PC-3 (cell line): ENCODE results near the gene KRT5. TPM values are rescaled to one million over a fixed set of nuclear protein-coding genes. Genes with fewer than 3 reads are reported as not detected.

Source experiments
- ATAC-seq: fragments of 200-7000 bp; cut with Tn5 transposase; 2 replicates; pipeline ENCODE4 v1.9.1; 2020; ENCODE audit warnings: mild to moderate bottlenecking, moderate library complexity
- BruUV-seq: library from RNA; stranded (reverse); fragments of 400-500 nt; replicated peaks from 2 replicates; lab custom pipeline; 2021; lab: Mats Ljungman, UMichigan
- CTCF ChIA-PET: fragments of 300-600 bp; sonication (Branson Sonifier 250); formaldehyde crosslinking; loops from one replicate; lab custom pipeline; 2022; ENCODE audit warnings: antibody characterized with exemption; lab: Charles Lee
- POLR2A ChIA-PET: fragments of 300-600 bp; sonication (Branson Sonifier 250); formaldehyde crosslinking; loops from one replicate; lab custom pipeline; 2022; ENCODE audit warnings: antibody characterized with exemption; ENCODE audit not compliant: unreplicated experiment; lab: Charles Lee
- DNase-seq: peaks from one replicate; pipeline ENCODE4 v3.0.0-alpha.2; 2015
- H2AFZ ChIP-seq: fragments of 300-600 bp; sonication (generic); 2 replicates; pipeline ENCODE4 v1.6.0; 2016; ENCODE audit warnings: antibody characterized with exemption, low read length
- H3F3A ChIP-seq: fragments of 300-600 bp; sonication (generic); one replicate; pipeline ENCODE4 v1.6.0; 2017; ENCODE audit warnings: antibody characterized with exemption, low read length, control low read depth, mild to moderate bottlenecking; ENCODE audit not compliant: unreplicated experiment
- H3K27ac ChIP-seq: fragments of 300-600 bp; sonication (generic); 2 replicates; pipeline ENCODE4 v1.5.1; 2016; ENCODE audit warnings: mild to moderate bottlenecking, low read length
- H3K27me3 ChIP-seq: fragments of 300-600 bp; sonication (generic); 2 replicates; pipeline ENCODE4 v1.6.1; 2016; ENCODE audit warnings: low read length, mixed read lengths
- H3K36me3 ChIP-seq: fragments of 300-600 bp; sonication (generic); 2 replicates; pipeline ENCODE4 v1.6.1; 2016; ENCODE audit warnings: low read depth, mixed run types, low read length, mixed read lengths
- H3K4me1 ChIP-seq: fragments of 300-600 bp; sonication (generic); 2 replicates; pipeline ENCODE4 v1.5.1; 2016; ENCODE audit warnings: low read length; ENCODE audit not compliant: insufficient read depth
- H3K4me2 ChIP-seq: fragments of 300-600 bp; sonication (generic); 2 replicates; pipeline ENCODE4 v1.6.0; 2016; ENCODE audit warnings: low read length
- H3K4me3 ChIP-seq: fragments of 300-600 bp; sonication (generic); 2 replicates; pipeline ENCODE4 v1.5.1; 2016; ENCODE audit warnings: mild to moderate bottlenecking, low read length, mixed read lengths
- H3K79me2 ChIP-seq: fragments of 300-600 bp; sonication (generic); 2 replicates; pipeline ENCODE4 v1.6.1; 2017; ENCODE audit warnings: low read length, mixed read lengths
- H3K9ac ChIP-seq: fragments of 300-600 bp; sonication (generic); 2 replicates; pipeline ENCODE4 v1.6.0; 2016; ENCODE audit warnings: mild to moderate bottlenecking, low read length
- H3K9me2 ChIP-seq: fragments of 300-600 bp; sonication (generic); replicated peaks from 2 replicates; pipeline ENCODE4 v1.6.1; 2016; ENCODE audit warnings: mixed run types, low read length, mixed read lengths
- H3K9me3 ChIP-seq: fragments of 300-600 bp; sonication (generic); 2 replicates; pipeline ENCODE4 v1.6.1; 2016; ENCODE audit warnings: low read length, mixed read lengths
- H4K20me1 ChIP-seq: fragments of 300-600 bp; sonication (generic); 2 replicates; pipeline ENCODE4 v1.6.1; 2016; ENCODE audit warnings: low read length, mixed read lengths
- CTCF ChIP-seq: fragments of 300-600 bp; sonication (generic); conservative IDR thresholded peaks from 2 replicates; pipeline ENCODE4 v1.5.1; 2017; ENCODE audit warnings: antibody characterized with exemption, low read depth, mild to moderate bottlenecking, low read length
- EZH2 ChIP-seq: fragments of 300-600 bp; sonication (generic); IDR thresholded peaks from one replicate; pipeline ENCODE4 v1.6.1; 2017; ENCODE audit warnings: antibody characterized with exemption, mild to moderate bottlenecking, low read length; ENCODE audit not compliant: unreplicated experiment
- EZH2phosphoT487 ChIP-seq: fragments of 300-600 bp; sonication (generic); IDR thresholded peaks from 2 replicates; pipeline ENCODE4 v1.6.1; 2018; ENCODE audit warnings: mild to moderate bottlenecking, antibody characterized with exemption, low read length, borderline replicate concordance
- intact Hi-C: fragments of 100-400 bp; cut with micrococcal nuclease; formaldehyde crosslinking; loops from 2 replicates; pipeline ENCODE4 v1.9.0; 2023
- total RNA-seq: library from RNA; depleted of rRNA; stranded (reverse); fragments of >200 nt; gene quantifications from 2 replicates; pipeline ENCODE4 v1.2.3, GENCODE V29; 2014

Gene KRT5
- total RNA-seq, 1 experiment from 2014 or later, result not detected

GRCh38 chr12:52525661-52526499 is 5.7 kb upstream of the KRT5 start:
- no peaks in the 10 kb centered on the region for H3K36me3 ChIP-seq
- ChIA-PET CTCF (no interaction called here), POLR2A (no interaction called here)
- no peaks in the 10 kb centered on the region for H4K20me1 ChIP-seq
- H3K4me2 ChIP-seq, result no peak overlapping the region
- DNase-seq, result no peak
- intact Hi-C loops, result no loop called here
- H3K9me3 ChIP-seq, result no peaks in the 10 kb centered on the region
- H3K4me3 ChIP-seq, result no peak overlapping the region
- H3K27me3 ChIP-seq, result no peaks in the 10 kb centered on the region
- H3K9me2 ChIP-seq, result no peaks in the 10 kb centered on the region
- H3K9ac ChIP-seq, result no peak overlapping the region
- no peak for TF ChIP-seq EZH2phosphoT487
- no peak for TF ChIP-seq CTCF
- TF ChIP-seq EZH2, result no peak
- no peaks in the 10 kb centered on the region for H3K79me2 ChIP-seq
- no peak overlapping the region for H2AFZ ChIP-seq
- H3K4me1 ChIP-seq, result peaks cover 15% of the 10 kb centered on the region
- H3K27ac ChIP-seq, result no peak overlapping the region
- H3F3A ChIP-seq, result no peaks in the 10 kb centered on the region
- ATAC-seq, result no peak
- no TSS peak for BruUV-seq

GRCh38 chr12:52524898-52525591 is 4.9 kb upstream of the KRT5 start:
- Histone ChIP-seq H3K9me2 (no peaks in the 10 kb centered on the region), H3K4me2 (no peak overlapping the region), H3K4me3 (no peak overlapping the region), H2AFZ (no peak overlapping the region), H3K9ac (no peak overlapping the region), H3K79me2 (no peaks in the 10 kb centered on the region), H3K27me3 (no peaks in the 10 kb centered on the region), H4K20me1 (no peaks in the 10 kb centered on the region), H3K36me3 (no peaks in the 10 kb centered on the region), H3K9me3 (no peaks in the 10 kb centered on the region), H3K27ac (no peak overlapping the region), H3F3A (no peaks in the 10 kb centered on the region), H3K4me1 (peaks cover 15% of the 10 kb centered on the region)
- DNase-seq, result no peak
- intact Hi-C loops, result no loop called here
- ATAC-seq, result no peak
- TF ChIP-seq CTCF, result no peak
- no peak for TF ChIP-seq EZH2
- no peak for TF ChIP-seq EZH2phosphoT487
- ChIA-PET CTCF (no interaction called here), POLR2A (no interaction called here)
- no TSS peak for BruUV-seq
